GM13976 (cell line): Measurements from ENCODE around the gene ETDA.
A peak's percentile ranks its signal among the peaks of the same experiment; 100 is the strongest.

Experiments used
- DNase-seq: peaks from one replicate; pipeline ENCODE4 v3.0.0; 2012; ENCODE audit warnings: low spot score
- in situ Hi-C: fragments of 300-500 bp; cut with MboI; formaldehyde crosslinking; loops from one replicate; pipeline ENCODE4 v1.12.0; 2022; ENCODE audit warnings: low sequenced_read_pairs, mixed read lengths, inconsistent platforms; ENCODE audit not compliant: unreplicated experiment
- TF ChIP-seq, protein P1 (sequence below): IDR thresholded peaks from 2 replicates; pipeline ENCODE4 v1.5.1; 2012; ENCODE audit warnings: borderline replicate concordance, mild to moderate bottlenecking; ENCODE audit not compliant: insufficient read depth; ENCODE audit errors: extremely low read depth, missing control alignments, control extremely low read depth

The ETDA gene

DNA sequence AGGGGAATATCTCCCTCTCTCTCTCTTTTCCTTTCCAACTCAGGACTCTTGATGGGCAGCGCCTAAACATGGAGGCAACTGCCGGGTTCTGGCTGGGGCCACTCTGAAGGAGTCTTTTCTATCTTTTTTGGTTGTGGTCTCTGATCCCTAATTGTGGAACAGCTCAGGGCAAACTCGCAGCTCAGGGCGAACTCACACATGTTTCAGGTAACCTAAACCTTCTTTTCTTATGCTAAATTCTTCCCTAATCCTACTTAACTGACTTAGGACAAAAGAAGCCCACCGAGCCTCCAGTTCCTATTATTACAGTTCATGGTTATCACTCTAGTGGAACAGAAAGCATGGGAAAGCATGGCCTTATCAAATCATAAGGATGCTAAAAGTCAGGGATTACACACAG, 21.3 kb downstream of the ETDA start:
- in situ Hi-C loops: no loop called here
- DNase-seq: no peak
- TF ChIP-seq, protein P1, sequence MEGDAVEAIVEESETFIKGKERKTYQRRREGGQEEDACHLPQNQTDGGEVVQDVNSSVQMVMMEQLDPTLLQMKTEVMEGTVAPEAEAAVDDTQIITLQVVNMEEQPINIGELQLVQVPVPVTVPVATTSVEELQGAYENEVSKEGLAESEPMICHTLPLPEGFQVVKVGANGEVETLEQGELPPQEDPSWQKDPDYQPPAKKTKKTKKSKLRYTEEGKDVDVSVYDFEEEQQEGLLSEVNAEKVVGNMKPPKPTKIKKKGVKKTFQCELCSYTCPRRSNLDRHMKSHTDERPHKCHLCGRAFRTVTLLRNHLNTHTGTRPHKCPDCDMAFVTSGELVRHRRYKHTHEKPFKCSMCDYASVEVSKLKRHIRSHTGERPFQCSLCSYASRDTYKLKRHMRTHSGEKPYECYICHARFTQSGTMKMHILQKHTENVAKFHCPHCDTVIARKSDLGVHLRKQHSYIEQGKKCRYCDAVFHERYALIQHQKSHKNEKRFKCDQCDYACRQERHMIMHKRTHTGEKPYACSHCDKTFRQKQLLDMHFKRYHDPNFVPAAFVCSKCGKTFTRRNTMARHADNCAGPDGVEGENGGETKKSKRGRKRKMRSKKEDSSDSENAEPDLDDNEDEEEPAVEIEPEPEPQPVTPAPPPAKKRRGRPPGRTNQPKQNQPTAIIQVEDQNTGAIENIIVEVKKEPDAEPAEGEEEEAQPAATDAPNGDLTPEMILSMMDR: no peak

DNA sequence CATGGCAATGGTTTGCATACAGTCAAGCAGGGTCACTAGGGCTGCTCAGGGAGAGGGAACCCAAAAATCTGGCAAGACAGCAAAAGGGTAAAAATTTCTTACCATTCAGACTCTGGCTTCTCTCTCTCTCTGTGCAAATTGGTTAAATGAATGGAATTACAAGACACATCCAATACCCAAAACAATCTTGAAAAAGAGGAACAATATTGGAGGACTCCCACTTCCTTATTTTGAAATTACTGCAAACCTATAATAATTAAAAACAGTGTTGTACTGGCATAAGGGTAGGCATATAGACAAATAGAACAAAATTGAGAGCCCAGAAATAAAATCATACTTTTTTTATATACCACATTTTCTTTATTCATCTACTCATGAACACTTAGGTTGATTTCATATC, 24.1 kb downstream of the ETDA start:
- no peak for DNase-seq
- in situ Hi-C loops: loop anchor here (25.0 kb wide), 1 partner anchor 114 kb away; the partner anchor contains the start of gene CT55
- TF ChIP-seq, protein P1: no peak

DNA sequence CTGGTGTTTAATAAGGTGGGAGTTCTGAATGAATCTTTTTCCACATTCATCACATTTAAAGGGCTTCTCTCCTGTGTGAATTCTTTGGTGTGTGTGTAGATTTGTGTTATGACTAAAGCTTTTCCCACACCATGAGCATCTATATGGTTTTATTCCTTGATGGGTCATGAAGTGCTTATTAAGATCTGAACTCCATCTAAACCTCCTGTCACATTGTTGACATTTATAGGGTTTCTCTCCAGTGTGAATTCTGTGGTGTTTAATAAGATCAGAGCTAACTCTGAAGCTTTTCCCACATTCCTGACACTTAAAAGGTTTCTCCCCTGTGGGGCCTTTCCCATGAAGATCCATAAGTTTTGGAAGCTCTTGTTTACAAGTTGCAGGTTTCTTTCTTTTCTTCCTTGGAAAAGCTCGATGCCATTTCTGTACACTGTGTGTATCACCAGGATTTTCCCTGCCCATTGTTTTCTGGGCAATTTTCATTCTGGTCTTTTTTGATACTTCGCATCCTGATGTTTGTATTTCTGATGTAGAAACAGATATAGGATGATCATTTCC, 35.5 kb downstream of the ETDA start:
- in situ Hi-C loops: loop anchor here (25.0 kb wide), 1 partner anchor 125 kb away; the partner anchor contains the start of gene CT55
- DNase-seq: no peak
- TF ChIP-seq, protein P1: no peak

DNA sequence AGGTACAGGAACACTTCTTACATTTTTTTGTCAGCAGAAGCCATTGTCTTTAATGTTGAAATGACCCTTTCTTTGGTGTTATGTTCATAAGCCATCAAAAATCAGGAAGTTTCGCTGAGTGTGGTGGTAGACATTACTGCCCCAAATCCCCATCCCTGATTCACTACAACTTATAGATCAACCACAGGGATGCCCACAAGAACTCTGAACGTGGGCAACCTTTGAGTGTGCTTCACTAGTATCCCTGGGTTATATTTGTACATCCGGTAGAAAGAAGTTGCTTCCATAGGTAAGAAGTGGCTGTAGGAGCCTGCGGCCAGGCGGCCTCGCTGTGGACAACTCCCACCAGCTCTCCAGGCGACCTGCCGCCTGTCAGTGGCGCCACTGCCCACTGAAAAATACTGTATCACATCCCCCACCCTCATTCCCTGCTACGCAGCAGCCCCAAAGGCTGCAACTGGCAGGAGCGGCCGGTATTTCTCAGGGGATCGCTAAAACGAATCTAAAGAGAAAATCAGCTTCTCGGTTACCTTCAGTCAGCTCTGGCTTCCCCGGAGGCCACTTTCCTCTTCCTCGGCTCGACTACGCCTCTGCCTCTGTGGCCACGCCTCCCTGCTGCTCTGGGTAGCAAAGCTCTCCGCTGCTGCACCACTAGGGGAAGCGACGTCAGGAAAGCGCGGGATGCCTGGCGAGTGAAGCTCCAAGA, 43.5 kb downstream of the ETDA start:
- peak; percentile 63 for DNase-seq

DNA sequence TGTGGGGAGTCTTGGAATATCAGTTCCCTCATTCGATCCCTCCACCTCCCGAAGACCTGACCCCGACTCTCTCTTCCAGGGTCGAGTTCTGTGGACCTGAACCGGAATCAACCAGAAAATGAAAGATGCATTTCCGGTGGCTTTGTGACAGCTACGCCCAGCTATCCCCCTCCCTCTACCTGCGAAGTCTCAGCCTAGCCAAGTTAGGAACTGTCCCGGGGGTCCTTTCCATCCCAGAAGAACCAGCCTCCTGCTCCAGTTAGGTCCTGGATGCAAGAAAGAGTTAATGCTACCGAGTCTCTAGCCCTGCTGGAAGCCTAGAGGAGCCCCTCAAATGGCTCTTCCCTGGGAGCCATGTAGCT, 44.1 kb downstream of the ETDA start:
- in situ Hi-C loops: loop anchor here (25.0 kb wide), 1 partner anchor 134 kb away; the partner anchor contains the start of gene CT55
- no peak for DNase-seq
- TF ChIP-seq, protein P1: no peak

More for the DNA sequence above, 43.5 kb downstream of the ETDA start:
- in situ Hi-C loops: loop anchor here (25.0 kb wide), 1 partner anchor 133 kb away; the partner anchor contains the start of gene CT55
- TF ChIP-seq, protein P1: peak; percentile 9

DNA sequence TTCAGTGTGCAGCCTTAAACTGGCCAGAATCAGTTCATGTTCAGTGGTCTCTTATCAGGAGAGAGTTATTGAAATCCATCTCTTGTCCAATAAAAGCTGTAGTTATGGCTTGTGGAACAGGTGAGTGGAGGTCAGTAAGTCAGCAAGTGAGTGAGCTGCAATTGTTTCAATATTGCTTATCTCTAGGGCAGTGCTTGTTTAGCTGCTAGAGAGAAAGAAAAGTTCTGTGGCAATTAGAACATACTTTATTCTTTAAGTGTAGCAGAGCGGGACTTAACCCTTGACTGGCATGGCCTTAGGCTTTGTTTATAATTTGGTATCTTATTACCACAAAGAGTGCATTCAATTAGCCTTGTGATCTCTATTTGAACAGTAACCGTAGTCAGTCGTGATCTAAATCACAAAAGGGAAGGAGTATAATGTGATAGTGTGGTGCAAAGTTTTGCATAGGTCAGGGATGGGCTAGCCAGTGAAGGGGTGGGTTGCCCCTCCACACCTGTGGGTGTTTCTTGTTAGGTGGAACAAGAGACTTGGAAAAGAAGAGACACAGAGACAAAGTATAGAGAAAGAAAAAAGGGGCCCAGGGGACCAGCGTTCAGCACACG, 50.5 kb downstream of the ETDA start:
- TF ChIP-seq, protein P1: no peak

More for the DNA sequence above, 50.5 kb downstream of the ETDA start:
- DNase-seq: no peak
- in situ Hi-C loops: no loop called here
